ENCODE measurements around the gene SRD5A1. TPM values are rescaled to one million over a fixed set of nuclear protein-coding genes. Genes with fewer than 3 reads are reported as not detected.

SRD5A1 gene
- polyA plus RNA-seq, 1 donor, result 12.1 TPM

DNA sequence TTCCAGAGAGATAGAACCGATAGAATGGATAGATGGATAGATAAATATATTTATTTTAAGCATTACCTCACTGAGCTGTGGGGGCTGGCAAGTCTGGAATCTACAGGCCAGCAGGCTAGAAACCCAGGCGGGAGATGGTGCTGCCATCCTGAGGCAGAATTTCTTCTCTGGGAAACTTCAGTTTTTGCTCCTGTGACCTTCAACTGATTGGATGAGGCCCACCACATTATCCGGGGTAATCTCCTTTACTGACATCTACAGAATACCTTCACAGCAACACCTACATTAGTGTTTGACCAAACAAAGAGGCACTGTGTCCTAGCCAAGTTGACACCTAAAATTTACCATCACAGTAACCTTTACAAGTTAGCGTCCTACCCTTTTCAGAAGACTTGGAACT, 50.8 kb downstream of the SRD5A1 start:
- DNase-seq (ENCODE audit: low read depth), result no peak

DNA sequence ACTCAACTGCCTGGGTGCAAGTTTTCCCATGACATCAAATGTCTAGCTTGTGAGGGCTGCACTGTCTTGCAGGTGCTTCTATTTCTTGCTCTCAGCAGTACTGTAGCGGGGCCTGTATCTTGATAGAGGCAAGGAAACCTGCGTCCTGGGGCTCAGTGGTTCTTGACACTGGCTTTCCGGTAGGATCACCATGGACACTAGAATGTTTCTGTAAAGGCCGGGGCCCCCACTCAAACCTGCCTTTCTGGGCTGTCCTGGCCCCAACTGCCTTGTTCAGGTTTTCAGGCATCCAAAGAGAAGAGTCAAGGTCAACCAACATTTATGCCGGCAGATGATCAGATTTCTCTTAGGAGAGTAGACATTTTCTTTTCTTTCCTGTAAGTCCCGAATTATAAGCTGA, 53.3 kb downstream of the SRD5A1 start:
- no peak for DNase-seq (ENCODE audit: low read depth)

DNA sequence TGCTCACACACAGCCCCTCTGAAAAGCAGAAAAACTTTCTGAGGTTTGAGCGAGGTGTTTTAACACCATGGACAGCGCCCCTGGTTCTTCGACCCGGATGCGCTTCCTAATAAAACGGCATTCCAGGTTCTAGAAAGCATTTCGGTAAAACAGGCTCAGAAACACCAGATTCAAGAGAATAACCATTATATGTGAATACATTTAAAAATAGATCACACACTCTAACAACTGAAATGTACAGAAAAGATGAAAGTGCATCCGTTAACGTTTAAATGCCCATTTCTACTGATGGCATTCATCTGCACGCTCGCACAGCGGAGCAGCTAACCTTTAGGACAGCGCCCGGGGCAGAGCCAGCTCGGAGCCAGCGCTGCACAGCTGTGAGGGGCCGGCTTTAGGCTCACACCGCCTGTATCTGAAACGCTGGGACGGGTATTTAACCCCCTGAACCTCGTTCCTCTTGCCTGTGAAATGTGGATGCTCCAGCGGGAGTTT, 53.7 kb downstream of the SRD5A1 start:
- peak; percentile 22 for DNase-seq (ENCODE audit: low read depth)

DNA sequence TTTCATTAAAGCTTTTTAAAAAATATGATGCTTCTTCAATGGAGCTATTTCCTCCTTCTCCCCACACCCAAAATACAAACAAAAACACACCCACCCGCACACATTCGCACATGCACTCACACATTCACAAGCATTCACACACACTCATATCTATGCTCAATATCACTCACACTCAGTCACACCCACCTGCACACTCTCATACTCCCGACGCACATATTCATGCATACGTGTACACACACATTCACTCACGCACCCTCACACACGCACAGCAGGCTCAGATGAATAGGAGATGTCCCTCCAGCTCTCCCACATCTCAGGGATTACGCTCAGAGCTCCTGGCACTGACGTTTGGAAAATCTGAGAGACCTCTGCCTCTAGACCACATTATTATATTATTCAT, 54.3 kb downstream of the SRD5A1 start:
- DNase-seq (ENCODE audit: low read depth), result no peak

DNA sequence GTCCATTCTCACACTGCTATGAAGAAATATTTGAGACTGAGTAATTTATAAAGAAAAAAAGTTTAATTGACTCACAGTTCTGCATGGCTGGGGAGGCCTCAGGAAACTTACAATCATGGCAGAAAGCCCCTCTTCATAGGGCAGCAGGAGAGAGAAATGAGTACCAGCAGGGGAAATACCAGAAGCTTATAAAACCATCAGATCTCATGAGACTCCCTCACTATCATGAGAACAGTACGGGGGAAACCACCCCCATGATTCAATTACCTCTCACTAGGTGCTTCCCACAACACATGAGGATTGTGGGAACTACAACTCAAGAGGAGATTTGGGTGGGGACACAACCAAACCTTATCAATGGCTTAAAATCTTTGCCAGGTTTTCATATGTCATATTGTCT, 59.7 kb downstream of the SRD5A1 start:
- no peak for DNase-seq (ENCODE audit: low read depth)

DNA sequence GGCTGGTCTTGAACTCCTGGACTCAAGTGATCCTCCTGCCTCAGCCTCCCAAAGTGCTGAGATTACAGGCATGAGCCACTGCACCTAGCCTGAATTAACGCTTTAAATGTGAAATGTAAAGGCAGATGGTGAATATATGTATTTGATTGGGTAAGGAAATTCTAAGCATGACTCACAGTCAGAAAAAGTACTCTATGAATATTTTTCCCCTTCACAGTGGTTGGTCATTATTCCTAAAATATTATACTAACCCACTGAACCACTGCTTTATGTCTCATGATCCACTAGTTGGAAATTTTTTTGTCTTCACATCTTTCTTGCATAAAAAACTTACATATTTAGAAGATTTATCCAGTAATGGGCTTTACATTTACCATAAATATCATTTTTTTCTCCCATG, 65.5 kb downstream of the SRD5A1 start:
- DNase-seq (ENCODE audit: low read depth), result no peak

DNA sequence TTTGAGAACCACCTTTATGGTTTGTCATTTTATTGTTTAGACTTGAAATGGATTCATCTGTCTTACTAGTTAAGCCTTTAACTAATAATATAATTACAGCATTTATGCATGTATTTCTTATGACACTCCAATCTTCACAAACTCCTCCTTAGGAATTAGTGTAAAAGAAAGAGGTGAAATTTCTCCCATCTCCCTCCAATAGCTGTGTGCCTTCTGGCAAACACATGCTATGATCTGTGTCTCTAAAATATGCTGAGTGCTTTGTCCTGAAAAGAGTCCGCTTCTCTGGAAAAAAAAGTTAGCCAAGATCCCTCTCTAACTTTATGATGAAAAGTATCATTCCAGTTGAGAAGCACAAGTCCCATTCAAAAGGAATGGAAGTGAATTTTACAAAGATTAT, 66.1 kb downstream of the SRD5A1 start:
- DNase-seq (ENCODE audit: low read depth), result no peak

DNA sequence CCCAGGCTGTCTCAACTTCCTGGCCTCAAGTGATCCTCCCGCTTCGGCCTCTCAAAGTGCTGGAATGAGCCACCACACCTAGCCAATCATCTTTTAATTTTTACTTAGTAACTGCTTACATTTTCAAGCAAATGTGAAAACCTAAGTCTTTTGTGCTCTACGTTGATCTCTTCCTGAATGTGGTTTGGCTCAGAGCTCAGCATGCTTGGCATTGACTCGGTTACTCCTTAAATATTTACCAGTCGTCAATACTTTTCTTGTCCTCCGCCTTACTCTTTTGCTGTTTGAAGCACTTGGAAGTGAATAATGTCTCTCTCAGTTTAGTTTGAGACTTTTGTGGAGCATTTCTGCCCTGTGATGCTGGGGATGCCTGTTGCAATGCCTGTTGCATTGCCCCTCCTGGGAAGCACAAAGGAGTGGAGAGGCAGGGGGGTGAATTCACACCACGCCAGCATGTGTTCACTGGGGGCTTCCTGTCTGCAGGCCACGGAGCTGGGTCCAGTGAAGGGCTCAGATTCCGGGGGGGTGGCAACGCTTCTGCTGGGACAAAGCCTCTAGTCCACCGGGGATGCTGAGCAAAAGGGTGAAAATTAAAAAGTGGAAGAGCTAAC, 66.9 kb downstream of the SRD5A1 start:
- no peak for DNase-seq (ENCODE audit: low read depth)

DNA sequence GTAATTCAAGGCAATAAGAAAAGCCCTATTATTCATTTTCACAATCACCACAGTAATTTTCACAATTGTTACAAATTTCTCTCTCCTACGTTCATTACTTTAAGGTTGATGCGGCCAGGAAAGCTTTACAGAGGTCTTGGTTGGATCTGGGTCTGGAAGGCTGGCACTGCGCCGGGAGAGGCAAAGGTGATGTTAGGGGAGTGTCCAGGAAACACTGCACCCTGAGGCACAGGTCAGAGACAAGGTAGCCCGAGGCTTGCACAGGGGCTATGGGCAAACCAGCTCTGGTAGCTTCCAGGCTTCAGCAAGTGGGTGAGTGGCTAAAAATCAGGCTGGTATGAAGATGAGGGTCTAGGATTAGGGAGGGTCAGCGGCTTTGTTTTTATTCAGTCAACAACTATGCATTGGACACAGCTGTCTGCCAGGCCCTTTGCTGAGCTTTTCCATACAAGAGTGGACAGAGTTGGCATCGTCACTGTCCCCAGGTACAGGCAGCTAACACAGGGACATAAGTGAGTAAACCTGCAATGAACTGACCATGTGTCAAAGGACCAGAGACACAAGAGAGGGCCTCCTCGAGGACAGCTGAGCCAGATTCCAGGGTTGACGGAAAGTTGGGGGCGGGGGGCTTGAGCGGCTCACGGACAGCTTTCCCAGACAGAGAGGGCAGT, 67.6 kb downstream of the SRD5A1 start:
- no peak for DNase-seq (ENCODE audit: low read depth)

DNA sequence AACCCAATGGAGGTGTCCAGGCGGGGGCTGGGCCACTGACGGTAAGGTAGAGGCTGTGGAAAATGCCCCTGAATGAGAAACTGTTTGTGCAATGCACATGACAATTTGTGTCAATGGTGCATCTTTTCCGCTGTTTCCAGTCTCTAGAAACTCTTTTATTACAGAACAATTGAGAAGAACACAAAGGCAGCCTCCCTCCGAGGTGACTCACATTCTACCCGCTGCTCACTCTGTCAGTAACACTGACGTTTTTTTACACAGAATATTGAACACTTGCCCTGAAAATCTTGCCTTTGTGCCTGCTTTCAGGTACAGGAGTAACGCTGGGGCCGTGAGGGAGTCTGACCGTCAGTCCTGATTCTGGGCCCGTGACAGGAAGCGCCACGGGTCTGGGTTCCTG, 68.3 kb downstream of the SRD5A1 start:
- no peak for DNase-seq (ENCODE audit: low read depth)

DNA sequence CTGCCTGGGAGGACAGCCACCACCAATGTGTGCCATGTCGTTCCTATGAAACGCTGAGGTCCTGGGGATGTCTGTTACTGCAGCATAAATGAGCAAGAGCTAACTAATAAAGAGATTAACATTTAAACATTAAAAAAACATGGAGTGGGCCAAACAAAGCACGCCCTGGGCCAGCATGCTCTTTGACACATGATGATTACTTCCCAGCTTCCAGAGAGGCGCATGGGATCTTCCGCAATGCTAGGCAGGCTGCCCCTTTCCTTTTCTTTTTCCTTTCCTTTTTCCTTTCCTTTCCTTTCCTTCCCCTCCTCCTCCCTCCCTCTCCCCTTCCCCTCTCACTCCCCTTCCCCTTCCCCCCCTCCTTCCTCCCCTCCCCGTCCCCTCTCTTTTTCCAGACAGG, 69.4 kb downstream of the SRD5A1 start:
- no peak for DNase-seq (ENCODE audit: low read depth)

DNA sequence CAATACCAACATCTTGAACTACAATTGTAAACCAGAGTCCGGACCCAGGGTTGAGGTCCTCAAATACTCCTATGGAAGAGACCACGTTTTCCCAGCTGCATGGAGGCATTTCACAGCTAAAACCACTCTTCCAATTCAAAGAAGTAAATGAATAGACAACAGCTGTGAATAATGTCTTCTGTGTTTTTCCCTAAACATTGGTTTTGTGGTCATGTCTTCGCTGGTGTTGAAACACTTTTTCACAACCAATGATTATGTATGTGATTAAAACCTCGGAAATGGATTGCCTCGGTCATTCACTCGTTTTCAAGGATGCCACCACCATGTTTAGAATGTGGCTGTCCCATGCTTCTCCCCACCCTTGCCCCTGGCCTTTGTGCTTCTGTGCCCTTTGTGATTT, 70.6 kb downstream of the SRD5A1 start:
- no peak for DNase-seq (ENCODE audit: low read depth)

DNA sequence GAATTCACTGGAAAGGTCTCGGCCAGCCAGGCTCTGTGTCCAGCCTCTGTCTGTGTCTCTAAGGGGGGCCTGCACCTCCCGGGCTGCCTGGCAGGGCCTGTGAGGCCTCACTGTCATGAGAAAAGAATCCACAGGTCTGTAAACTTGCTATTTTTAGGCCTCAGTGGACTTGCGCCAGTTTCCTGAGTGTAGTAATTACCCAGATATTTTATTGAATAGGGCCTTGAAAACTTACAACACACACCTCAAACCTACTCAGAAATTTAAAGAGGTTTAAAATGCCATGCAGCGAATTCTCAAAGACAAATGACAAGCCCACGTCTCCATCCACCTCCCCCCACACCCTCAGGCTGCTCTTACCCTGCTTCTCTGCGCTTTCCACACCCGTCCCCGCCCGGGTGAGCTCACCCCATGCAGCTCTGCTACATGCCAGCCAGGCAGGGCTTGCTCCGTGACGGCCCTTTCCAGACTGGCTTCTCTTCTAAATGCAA, 71.2 kb downstream of the SRD5A1 start:
- no peak for DNase-seq (ENCODE audit: low read depth)

DNA sequence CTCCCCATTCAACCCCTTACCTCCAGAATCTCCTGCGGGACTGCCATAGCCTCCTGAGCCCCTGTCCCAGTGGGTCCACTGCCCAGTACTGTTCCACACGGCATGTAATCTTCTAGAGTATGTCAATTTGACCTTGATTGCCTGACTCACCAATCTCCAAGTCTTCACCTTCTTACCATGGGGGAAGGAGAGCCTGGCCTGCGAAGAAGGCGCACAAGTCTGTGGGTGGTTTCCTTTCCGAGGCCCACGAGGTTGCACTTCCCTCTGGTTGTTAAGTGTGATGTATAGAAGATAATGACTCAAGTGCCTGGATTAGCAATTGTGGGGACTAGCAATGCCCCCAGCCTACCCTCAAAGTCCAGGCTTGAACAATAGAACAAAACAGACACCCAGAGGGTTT, 71.8 kb downstream of the SRD5A1 start:
- no peak for DNase-seq (ENCODE audit: low read depth)

DNA sequence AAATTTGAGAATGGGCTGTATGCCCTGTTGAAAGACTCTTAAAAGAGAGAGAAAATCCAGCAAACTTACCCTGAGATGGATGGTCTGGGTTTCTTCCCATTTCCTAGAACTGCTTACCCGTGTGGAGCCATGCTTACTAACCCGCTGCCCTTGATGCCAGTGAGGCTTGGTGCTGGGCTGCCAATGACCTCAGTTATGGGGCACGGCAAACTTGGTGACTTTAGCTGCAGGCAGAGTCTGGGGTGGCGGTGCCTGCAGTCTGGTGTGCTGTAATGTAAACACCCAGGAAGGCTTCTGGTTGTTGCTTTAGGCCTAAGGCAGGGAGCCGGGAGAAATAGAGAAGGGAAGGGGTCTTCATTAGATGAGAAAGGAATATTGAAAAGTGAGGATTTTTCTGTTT, 72.7 kb downstream of the SRD5A1 start:
- DNase-seq (ENCODE audit: low read depth), result no peak

DNA sequence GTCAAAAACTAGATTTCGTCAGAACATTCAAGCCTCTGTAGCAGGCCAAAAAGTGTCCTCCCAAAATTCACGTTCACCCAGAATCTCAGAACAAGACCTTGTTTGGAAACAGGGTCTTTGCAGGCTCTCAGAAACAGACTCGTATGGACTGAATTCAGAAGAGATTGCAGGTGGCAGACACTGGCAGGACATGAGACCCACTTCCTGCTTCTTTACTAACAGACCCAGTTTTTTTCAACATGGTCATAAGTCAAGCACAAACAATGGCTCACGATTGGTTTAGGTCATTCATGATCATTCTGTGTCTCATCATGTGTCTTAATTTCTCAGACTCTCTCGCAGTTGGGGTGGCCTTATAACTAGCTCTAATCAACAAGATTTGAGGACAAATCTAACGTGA, 74.6 kb downstream of the SRD5A1 start:
- DNase-seq (ENCODE audit: low read depth), result no peak

DNA sequence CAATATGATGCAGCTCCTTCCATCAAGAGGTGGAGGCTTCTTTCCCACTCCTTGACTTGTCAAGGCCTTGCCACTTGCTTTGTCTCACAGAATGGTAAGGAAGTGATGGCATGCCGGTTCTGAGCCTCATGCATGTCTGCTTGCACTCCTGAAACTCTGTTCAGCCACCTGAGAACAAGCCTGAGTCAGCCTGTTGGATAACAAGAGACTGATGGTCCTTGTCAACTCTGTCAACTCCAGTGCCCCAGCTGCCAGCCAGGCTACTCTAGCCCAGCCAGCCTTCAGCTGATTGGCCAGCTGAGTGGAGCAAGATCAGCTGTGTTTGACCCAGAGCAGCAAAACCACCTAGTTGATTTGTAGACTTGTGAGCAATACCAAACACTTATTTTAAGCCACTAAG, 75.6 kb downstream of the SRD5A1 start:
- DNase-seq (ENCODE audit: low read depth), result no peak

DNA sequence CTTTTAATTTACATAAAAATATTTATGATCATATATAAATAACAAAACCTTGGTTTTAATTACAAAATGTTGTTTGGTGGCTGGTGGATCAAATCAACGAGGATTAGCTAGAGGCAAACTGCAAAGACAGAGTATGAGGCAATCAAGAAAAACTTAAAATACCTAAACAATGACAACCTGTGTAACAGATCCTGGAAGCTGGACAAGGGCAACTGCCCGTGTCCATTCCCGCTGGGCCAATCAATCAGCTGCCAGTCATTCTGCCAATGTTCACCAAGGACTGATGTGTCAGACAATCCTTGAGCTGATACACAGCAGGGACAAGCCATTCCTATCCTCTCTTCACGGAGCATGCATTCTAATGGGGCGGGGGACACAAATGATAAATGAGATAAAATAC, 76.8 kb downstream of the SRD5A1 start:
- DNase-seq (ENCODE audit: low read depth), result no peak

DNA sequence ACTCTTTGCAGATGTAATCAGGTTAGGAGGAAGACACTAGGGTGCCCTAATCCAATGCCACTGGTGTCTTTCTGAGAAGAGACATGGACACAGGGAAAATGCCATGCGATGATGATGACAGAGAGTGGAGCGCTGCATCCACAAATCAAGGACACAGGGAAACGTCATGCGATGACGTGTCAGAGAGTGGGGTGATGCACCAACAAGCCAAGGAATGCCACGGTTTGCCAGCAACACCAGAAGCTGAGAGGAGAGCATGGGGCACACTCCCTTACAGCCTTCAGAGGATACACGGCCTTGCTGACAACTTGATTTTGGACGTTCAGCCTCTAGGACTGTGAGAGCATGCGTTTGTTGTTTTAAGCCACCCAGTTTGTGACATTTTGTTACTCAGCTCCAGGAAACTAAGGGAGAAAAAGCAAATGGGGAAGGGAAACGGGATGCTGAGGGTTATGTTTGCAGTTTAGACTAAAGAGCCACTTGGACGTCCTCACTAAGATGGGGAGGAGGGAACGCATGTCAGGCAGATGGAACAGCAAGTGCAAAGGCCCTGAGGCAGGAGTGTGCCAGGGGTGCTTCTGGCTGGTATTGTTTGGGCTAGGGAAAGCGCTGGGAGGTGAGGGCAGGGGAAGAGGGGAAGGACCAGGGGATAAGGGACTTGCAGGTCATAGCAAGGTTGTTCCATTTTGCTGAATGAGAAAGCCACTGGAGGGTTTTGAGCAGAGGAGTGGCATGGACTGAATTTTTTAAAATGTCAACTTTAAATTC, 77.5 kb downstream of the SRD5A1 start:
- no peak for DNase-seq (ENCODE audit: low read depth)

DNA sequence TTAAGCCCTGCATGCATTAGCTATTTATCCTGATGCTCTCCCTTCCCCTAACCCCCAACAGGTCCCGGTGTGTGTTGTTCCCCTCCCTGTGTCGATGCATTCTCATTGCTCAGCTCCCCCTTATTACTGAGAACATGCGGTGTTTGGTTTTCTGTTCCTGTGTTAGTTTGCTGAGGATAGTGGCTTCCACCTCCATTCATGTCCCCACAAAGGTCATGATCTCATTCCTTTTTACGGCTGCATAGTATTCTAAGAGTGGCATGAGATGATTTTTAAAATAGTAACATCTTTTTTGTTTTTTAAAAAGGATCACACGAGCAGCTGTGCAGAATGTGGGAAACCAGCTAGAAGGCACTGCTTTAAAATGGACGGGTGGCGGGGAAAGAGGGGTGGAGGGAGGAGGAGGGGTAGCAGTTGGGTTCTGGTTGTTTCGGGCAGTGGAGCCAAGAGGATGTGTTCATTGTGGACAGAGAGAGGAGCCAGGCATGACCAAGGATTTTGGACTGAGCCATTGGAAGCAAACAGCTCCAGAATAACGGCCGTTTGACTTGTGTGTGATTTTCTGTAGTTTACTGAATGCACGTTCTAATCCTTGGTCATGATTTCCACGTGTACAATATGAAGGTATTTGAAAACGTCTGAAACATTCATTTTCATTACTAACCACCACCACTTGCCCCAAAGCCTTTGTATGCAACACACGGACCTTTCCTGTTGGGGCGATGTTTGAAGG, 78.3 kb downstream of the SRD5A1 start:
- no peak for DNase-seq (ENCODE audit: low read depth)

DNA sequence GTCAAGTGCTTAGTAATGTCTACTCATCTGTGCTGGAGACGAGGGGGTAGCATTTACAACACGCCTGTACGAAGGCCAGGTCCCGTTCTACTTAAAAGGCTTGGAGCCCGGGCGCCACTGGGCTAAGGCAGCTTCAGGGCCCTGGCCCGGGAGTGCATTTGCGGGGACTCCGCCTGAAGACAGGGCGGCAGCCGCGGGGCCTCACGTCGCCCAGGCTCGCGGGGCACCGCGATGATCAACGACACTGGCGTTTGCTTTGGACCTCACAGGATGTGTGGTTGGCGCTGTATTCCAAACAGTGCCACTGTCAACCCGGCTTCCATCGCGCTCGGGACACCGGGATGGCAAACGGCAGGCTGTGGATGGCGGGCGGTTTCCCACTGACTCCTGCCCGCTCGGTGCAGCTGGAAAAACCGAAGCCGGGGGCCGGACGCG, 78.9 kb downstream of the SRD5A1 start:
- DNase-seq (ENCODE audit: low read depth), result no peak
